ENCODE results near the gene ASTN2. TPM values are rescaled to one million over a fixed set of nuclear protein-coding genes. Genes with fewer than 3 reads are reported as not detected.
A peak's percentile ranks its signal among the peaks of the same experiment; 100 is the strongest.

The ASTN2 gene
- total RNA-seq, 1 donor from 2014 or later, result 29.0 TPM

GRCh38 chr9:116819116-116819515 lies 595.7 kb downstream of the ASTN2 start:
- no peaks in the 10 kb centered on the region for H3K27me3 Mint-ChIP-seq
- H3K36me3 Mint-ChIP-seq (ENCODE audit: insufficient read depth), result no peaks in the 10 kb centered on the region
- peaks cover 6% of the 10 kb centered on the region for H3K4me1 Mint-ChIP-seq (ENCODE audit: low read depth)
- no peak for TF ChIP-seq CTCF (IDR thresholded peaks at IDR 0.05; ENCODE audit: unreplicated experiment)
- H3K9me3 Mint-ChIP-seq (ENCODE audit: low read depth), result no peaks in the 10 kb centered on the region
- no peak overlapping the region for H3K4me3 Mint-ChIP-seq (ENCODE audit: low read depth)
- DNase-seq (ENCODE audit: low spot score, unreplicated experiment), result no peak
- H3K27ac Mint-ChIP-seq, result no peak overlapping the region

- Mint-ChIP-seq H3K9me3 (ENCODE audit: low read depth) (no peaks in the 10 kb centered on the region), H3K4me1 (ENCODE audit: low read depth) (peaks cover 5% of the 10 kb centered on the region), H3K27ac (no peak overlapping the region), H3K4me3 (ENCODE audit: low read depth) (no peak overlapping the region), H3K27me3 (no peaks in the 10 kb centered on the region), H3K36me3 (ENCODE audit: insufficient read depth) (no peaks in the 10 kb centered on the region)
- no peak for TF ChIP-seq CTCF (IDR thresholded peaks at IDR 0.05; ENCODE audit: unreplicated experiment)
- no peak for DNase-seq (ENCODE audit: low spot score, unreplicated experiment)
Measured at GRCh38 chr9:116817762-116818161, 597.1 kb downstream of the ASTN2 start.

GRCh38 chr9:116816484-116816883 lies 598.4 kb downstream of the ASTN2 start:
- Mint-ChIP-seq H3K27ac (peak overlapping the region; percentile 53), H3K27me3 (no peaks in the 10 kb centered on the region)
- no peak for DNase-seq (ENCODE audit: low spot score, unreplicated experiment)

GRCh38 chr9:116815835-116816234 lies 599.0 kb downstream of the ASTN2 start:
- H3K9me3 Mint-ChIP-seq (ENCODE audit: low read depth), result no peaks in the 10 kb centered on the region
- H3K36me3 Mint-ChIP-seq (ENCODE audit: insufficient read depth), result no peaks in the 10 kb centered on the region
- no peaks in the 10 kb centered on the region for H3K4me1 Mint-ChIP-seq (ENCODE audit: low read depth)
- no peak for DNase-seq (ENCODE audit: low spot score, unreplicated experiment)
- no peak overlapping the region for H3K4me3 Mint-ChIP-seq (ENCODE audit: low read depth)
- no peak for TF ChIP-seq CTCF (IDR thresholded peaks at IDR 0.05; ENCODE audit: unreplicated experiment)
- no peak overlapping the region for H3K27ac Mint-ChIP-seq
- no peaks in the 10 kb centered on the region for H3K27me3 Mint-ChIP-seq

More at GRCh38 chr9:116816484-116816883, 598.4 kb downstream of the ASTN2 start:
- no peaks in the 10 kb centered on the region for H3K36me3 Mint-ChIP-seq (ENCODE audit: insufficient read depth)
- no peak overlapping the region for H3K4me3 Mint-ChIP-seq (ENCODE audit: low read depth)
- H3K4me1 Mint-ChIP-seq (ENCODE audit: low read depth), result no peaks in the 10 kb centered on the region
- no peak for TF ChIP-seq CTCF (IDR thresholded peaks at IDR 0.05; ENCODE audit: unreplicated experiment)
- no peaks in the 10 kb centered on the region for H3K9me3 Mint-ChIP-seq (ENCODE audit: low read depth)

- no peak for TF ChIP-seq CTCF (IDR thresholded peaks at IDR 0.05; ENCODE audit: unreplicated experiment)
- no peaks in the 10 kb centered on the region for H3K9me3 Mint-ChIP-seq (ENCODE audit: low read depth)
- H3K27ac Mint-ChIP-seq, result no peak overlapping the region
- no peak overlapping the region for H3K4me3 Mint-ChIP-seq (ENCODE audit: low read depth)
- no peaks in the 10 kb centered on the region for H3K4me1 Mint-ChIP-seq (ENCODE audit: low read depth)
- no peaks in the 10 kb centered on the region for H3K27me3 Mint-ChIP-seq
- no peak for DNase-seq (ENCODE audit: low spot score, unreplicated experiment)
- H3K36me3 Mint-ChIP-seq (ENCODE audit: insufficient read depth), result no peaks in the 10 kb centered on the region
Measured at GRCh38 chr9:116813031-116813300, 601.9 kb downstream of the ASTN2 start.

All from progenitor cell of endocrine pancreas (in vitro differentiated cells).